Activated CD4-positive, alpha-beta T cell treated with anti-CD3 and anti-CD28 coated beads, Interleukin-10, Interleukin-2, amounts not matched to agents 100 ng/mL and 50 ng/mL, durations not matched to agents 16 hours and 8 hours (primary cell): ENCODE measurements around the gene CCDC200.
"Not testable (repeated sequence)": the region's sequence is repeated elsewhere in the genome, so short reads cannot be mapped to it uniquely, and the experiment has no call there.

Experiments
- DNase-seq: peaks from one replicate; pipeline ENCODE4 v3.0.0-alpha.2; 2020

Gene CCDC200

DNA sequence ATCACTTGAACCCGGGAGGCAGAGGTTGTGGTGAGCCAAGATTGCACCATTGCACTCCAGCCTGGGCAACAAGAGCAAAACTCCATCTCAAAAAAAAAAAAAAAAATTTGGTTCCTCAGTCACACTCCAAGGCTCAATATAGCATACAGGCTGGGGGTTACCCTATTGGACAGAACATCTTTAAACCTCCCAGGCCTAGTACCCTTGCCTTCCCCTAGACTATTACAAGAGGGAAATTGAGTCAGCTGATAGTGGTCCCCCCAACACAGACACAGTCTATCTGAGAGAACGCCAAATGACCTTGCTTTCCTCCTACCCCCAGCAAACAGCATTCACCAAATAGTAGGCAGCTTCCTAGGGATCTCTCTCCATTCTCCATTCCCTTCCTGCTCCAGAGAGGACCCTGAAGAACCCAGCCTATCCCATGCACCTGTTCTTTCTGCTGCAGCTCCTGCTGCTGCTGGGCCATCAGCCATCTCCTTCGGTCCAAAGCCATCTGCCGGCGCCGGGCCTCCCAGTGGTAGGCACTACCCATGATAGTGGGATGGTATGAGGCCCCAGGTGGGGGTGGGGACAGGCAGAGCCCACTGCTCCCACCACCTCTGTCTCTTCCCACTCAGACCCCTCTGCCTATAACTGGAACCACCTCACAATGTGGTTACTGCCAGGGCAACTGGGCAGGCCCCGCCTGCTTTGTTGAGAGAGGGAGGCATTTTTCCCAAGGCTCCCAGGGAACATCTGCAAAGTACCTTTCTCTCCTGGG, at the start of gene CCDC200:
CCDC200 (minus strand) TSS at position 604 of the 763 bp plus-strand sequence; CDS start at position 535, 69 bp downstream.
- DNase-seq, result not testable (repeated sequence)

DNA sequence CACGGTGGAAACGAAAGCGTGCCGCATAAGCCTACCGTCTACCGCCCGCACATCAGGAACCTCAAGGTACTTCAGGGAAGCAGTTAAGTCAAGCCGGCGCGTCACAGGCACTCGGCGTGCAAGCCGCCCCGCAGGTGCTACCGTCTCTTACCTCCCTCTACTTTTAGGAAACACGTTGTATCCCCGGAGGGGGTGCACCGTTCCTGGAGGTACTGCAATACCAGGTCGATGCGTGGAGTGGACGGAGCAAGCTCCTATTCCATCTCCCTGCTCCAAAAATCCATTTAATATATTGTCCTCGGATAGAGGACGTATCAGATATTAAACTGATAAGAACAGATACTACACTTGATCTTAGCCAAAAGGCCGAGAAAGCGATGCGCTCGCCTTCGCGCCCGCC, 44.5 kb upstream of the CCDC200 start:
- DNase-seq, result not testable (repeated sequence)

DNA sequence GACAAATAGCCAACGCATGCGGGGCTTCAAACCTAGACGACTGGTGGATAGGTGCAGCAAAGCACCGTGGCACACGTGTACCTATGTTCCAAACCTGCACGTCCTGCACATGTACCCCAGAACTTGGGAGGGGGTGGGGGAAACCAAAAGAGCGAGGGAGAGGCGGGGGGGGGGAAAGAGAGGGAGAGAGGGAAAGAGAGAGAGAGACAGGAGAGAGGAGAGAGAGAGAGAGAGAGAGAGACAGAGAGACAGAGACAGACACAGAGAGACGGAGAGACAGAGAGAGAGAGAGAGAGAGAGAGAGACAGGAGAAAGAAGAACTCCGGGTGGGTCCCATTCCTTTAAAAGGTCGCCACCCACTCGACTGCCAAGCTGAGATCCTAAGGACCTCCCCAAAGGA, 44.1 kb upstream of the CCDC200 start:
- peak; percentile 84 for DNase-seq

DNA sequence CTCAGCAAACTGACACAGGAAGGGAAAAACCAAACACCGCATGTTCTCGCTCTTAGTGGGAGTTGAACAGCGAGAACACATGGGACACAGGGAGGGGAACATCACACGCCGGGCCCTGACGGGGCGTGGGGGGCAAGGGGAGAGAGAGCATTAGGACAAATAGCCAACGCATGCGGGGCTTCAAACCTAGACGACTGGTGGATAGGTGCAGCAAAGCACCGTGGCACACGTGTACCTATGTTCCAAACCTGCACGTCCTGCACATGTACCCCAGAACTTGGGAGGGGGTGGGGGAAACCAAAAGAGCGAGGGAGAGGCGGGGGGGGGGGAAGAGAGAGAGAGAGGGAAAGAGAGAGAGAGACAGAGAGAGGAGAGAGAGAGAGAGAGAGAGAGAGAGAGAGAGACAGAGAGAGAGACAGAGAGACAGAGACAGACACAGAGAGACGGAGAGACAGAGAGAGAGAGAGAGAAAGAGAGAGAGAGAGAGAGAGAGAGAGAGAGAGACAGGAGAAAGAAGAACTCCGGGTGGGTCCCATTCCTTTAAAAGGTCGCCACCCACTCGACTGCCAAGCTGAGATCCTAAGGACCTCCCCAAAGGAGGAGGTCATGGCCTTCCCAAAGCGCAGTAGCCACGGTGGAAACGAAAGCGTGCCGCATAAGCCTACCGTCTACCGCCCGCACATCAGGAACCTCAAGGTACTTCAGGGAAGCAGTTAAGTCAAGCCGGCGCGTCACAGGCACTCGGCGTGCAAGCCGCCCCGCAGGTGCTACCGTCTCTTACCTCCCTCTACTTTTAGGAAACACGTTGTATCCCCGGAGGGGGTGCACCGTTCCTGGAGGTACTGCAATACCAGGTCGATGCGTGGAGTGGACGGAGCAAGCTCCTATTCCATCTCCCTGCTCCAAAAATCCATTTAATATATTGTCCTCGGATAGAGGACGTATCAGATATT, 42.4 kb upstream of the CCDC200 start:
- not testable (repeated sequence) for DNase-seq

DNA sequence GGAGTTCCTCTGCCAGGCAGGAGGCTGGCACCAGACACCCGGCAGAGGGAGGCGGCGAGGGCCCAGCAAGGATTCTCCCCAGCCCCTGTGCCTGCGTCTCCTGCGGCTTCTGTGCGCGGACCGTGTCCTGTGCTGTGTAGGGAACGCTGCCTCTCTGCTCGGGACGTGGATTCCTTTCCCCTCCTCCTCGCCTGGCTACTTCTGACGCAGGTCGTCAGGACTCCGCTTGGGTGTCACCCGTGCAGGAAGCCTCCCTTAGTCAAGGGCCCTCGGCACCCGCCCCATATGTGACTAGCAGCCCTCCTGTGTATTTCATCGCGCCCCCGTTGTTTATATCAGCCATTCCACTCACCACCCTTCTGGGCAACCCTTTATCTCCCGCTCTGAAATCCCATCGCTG, 18.0 kb upstream of the CCDC200 start:
- not testable (repeated sequence) for DNase-seq

DNA sequence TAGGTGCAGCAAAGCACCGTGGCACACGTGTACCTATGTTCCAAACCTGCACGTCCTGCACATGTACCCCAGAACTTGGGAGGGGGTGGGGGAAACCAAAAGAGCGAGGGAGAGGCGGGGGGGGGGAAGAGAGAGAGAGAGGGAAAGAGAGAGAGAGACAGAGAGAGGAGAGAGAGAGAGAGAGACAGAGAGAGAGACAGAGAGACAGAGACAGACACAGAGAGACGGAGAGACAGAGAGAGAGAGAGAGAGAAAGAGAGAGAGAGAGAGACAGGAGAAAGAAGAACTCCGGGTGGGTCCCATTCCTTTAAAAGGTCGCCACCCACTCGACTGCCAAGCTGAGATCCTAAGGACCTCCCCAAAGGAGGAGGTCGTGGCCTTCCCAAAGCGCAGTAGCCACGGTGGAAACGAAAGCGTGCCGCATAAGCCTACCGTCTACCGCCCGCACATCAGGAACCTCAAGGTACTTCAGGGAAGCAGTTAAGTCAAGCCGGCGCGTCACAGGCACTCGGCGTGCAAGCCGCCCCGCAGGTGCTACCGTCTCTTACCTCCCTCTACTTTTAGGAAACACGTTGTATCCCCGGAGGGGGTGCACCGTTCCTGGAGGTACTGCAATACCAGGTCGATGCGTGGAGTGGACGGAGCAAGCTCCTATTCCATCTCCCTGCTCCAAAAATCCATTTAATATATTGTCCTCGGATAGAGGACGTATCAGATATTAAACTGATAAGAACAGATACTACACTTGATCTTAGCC, 12.4 kb upstream of the CCDC200 start:
- not testable (repeated sequence) for DNase-seq

DNA sequence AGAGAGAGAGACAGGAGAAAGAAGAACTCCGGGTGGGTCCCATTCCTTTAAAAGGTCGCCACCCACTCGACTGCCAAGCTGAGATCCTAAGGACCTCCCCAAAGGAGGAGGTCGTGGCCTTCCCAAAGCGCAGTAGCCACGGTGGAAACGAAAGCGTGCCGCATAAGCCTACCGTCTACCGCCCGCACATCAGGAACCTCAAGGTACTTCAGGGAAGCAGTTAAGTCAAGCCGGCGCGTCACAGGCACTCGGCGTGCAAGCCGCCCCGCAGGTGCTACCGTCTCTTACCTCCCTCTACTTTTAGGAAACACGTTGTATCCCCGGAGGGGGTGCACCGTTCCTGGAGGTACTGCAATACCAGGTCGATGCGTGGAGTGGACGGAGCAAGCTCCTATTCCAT, 11.2 kb upstream of the CCDC200 start:
- not testable (repeated sequence) for DNase-seq

DNA sequence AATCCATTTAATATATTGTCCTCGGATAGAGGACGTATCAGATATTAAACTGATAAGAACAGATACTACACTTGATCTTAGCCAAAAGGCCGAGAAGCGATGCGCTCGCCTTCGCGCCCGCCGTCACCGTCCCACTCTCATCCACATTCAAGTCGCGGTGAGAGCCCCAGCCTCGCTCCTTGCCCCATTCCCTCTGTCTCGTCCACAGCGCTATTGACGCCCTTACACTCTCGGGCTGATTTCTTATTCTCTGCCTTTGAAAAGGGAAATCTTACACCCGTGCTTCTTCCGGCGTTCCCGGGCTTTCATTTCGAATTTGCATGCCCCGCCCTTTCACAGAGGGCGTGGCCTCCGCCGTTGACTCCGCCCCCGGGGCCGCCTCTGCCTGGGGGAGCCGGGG, 5.5 kb upstream of the CCDC200 start, which contains the start of gene RNU2-1:
RNU2-1 (minus strand) TSS at position 101 of the 400 bp plus-strand sequence.
- DNase-seq, result not testable (repeated sequence)

DNA sequence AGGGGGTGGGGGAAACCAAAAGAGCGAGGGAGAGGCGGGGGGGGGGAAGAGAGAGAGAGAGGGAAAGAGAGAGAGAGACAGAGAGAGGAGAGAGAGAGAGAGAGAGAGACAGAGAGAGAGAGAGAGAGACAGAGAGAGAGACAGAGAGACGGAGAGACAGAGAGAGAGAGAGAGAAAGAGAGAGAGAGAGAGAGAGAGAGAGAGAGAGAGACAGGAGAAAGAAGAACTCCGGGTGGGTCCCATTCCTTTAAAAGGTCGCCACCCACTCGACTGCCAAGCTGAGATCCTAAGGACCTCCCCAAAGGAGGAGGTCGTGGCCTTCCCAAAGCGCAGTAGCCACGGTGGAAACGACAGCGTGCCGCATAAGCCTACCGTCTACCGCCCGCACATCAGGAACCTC, 4.8 kb upstream of the CCDC200 start:
- peak; percentile 54 for DNase-seq

DNA sequence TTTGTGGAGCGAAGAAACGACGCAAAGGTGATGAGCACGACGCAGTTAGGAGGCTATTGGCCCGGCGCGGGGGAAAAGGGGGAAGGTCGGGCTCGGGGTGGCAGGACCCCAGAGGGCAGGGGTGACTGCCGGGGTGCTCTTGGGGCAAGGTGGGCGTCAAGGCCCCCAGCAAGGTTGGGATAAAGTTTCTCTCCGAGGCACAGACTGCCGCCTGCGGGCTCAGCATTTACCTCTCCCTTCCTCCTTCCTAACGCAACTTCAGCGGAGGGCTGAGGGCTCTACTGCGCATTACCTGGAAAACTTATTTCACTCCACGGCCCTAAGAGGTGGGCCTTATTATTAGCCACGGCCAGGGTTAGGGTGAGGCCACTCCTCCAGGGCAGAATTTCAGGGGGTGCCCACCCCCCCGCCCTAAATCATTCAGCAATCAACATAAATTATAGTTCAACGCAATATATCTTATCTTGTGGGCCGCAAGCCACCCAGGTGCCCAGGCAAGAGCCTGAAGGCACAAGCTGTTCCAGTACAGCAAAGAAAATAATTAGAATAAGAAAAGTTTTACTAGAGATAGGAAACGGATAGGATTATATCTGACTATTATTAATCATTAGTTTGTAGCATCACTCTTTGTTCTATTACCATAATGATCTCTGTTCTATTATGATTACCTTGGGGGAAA, 3.7 kb upstream of the CCDC200 start:
- DNase-seq, result peak; percentile 30

DNA sequence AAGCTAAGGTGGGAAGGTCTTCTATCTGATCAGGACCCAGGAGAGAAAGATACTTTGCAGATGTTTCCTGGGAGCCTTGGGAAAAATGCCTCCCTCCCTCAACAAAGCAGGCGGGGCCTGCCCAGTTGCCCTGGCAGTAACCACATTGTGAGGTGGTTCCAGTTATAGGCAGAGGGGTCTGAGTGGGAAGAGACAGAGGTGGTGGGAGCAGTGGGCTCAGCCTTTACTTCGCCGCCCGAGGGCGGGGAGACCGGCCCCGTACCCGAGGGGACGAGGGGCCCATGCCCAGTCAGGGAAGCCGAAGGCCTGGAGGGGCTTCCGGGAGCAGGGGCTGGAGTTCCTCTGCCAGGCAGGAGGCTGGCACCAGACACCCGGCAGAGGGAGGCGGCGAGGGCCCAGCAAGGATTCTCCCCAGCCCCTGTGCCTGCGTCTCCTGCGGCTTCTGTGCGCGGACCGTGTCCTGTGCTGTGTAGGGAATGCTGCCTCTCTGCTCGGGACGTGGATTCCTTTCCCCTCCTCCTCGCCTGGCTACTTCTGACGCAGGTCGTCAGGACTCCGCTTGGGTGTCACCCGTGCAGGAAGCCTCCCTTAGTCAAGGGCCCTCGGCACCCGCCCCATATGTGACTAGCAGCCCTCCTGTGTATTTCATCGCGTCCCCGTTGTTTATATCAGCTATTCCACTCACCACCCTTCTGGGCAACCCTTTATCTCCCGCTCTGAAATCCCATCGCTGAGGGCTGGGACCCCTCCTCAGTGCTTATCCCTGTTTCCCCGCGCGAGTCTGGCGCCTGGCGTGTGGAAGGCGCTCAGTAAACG, 3.0 kb upstream of the CCDC200 start:
- DNase-seq, result not testable (repeated sequence)

DNA sequence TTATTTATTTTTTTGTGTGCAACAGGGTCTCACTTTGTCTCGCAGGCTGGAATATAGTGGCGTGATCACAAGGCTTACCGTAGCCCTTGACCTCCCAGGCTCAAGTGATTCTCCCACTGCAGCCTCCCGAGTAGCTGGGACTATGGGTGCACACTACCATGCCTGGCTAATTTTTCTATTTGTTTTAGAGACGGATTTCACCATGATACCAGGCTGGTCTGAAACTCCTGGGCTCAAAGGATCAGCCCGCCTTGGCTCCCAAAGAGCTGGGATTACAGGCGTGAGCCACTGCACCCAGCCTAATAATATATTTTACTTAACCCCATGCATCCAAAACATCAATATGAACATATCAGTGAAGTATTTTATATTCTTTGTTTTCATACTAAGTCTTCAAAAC, 2.0 kb downstream of the CCDC200 start:
- no peak for DNase-seq

DNA sequence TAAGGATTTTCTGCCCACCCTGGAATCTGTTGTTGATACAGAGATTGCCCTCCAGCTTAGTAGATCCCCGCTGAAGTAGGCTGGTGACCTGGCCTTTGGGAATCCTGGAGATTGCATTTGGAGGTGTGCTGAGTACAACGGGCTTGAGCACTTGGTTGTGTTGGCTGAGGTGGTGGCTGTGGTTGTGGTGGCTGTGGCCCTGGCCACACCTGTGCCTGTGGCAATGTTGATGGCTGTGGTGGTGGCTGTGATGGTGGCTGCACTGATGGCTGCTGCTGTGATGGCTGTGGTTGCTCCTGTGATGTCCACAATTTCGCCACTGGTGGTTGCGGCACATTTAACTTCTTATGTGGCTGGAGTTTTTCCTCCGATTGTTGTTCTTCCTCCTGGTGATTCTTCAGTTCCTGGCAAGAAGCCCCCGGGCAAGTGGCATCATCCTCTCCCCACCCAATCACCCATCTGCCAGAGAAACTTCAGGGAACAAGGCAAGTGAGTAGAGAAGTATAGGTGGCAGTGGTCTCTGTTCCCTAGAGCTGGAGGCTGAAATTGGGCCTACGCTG, 4.2 kb downstream of the CCDC200 start:
- no peak for DNase-seq

DNA sequence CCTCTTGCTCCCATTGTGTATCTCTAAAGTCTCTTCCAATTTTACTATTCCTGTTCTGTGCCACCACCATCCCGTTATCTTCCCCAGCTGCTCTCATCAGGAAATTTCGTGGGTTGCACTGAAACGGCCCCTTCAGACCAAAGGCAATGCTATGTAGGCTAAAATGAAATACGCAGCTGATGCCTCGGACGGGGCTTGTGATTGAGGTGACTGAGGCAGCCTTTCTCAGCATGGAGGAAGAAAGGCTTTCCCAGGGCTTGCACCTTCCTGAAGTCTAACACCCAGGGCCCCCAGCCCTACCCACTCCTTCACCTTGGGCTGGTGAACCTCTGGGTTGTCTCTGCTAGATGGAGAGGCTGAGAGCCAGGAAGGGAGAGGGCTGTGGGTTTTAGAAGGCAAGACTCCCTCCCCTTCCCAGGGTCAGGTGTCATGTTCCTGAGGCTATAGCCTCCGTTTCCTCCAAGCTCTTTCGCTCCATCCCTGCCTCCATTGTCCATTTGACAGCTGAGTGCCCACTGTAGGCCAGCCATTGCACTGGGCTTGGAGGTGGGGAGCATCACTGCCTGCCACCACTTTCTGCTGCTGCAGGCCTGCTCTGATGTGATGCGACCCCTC, 7.8 kb downstream of the CCDC200 start:
- DNase-seq, result no peak

DNA sequence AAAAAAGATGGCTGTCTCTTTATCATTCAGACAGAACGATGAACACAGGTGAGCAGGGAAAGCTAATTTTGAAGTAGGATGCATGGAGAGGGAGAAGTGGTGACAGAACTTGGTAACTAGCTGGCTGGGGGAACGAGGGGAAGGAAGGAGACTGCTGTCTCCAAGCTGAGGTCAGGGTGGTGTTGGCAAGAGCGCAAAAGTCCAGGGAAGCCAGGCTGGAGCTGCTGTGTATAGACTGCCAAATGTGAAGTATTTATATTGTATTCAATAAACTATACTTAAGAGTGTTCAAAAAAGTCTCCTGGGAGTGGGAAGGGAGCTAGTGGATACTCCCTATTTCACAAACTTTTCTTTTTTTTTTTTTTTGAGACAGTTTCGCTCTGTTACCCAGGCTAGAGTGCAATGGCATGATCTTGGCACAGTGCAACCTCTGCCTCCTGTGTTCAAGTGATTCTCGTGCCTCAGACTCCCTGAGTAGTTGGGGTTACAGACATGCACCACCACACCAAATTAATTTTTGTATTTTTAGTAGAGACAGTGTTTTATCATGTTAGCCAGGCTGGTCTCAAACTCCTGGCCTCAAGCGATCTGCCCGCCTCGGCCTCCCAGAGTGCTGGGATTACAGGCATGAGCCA, 8.6 kb downstream of the CCDC200 start:
- DNase-seq, result no peak

DNA sequence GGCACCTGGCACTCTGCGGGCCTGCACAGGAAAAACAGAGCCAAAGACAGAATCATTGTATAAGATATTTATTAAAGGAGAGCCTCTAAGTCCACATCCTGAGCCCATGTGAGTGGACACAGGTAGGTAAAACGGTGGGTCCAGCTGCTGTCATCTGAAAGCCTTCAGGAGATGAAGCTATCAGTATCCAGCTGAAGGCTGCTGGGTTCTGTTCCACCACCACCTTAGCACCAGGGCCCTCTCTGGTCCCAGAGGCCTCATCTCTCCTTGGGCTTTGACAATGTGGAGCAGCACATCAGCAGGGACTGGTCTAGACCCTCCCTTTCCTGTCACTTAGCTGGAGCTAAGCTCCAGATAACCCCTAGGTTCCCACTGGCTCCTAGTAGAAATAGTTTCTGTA, 9.4 kb downstream of the CCDC200 start:
- DNase-seq, result no peak

DNA sequence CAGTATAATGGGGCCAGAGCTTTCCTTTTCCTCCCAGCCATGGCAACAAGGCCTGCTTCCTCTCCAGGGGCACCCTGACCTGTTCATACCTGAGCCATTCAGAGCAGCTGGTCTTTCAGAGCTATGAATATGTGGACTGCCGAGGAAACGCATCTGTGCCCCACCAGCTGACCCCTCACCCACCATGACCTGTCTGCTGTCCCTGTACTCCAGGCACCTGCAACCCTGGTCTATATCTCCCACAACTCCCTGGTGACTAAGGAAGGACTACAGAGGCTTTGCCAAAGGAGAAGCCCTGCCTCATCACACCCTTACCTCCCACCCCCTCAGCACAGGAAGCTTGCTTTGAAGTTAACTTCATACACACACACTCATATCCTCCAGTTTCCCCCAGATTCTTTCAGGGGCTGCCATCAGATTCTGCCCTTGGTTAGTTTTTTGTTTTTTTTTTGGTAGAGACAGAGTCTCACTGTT, 10.8 kb downstream of the CCDC200 start:
- DNase-seq, result no peak

DNA sequence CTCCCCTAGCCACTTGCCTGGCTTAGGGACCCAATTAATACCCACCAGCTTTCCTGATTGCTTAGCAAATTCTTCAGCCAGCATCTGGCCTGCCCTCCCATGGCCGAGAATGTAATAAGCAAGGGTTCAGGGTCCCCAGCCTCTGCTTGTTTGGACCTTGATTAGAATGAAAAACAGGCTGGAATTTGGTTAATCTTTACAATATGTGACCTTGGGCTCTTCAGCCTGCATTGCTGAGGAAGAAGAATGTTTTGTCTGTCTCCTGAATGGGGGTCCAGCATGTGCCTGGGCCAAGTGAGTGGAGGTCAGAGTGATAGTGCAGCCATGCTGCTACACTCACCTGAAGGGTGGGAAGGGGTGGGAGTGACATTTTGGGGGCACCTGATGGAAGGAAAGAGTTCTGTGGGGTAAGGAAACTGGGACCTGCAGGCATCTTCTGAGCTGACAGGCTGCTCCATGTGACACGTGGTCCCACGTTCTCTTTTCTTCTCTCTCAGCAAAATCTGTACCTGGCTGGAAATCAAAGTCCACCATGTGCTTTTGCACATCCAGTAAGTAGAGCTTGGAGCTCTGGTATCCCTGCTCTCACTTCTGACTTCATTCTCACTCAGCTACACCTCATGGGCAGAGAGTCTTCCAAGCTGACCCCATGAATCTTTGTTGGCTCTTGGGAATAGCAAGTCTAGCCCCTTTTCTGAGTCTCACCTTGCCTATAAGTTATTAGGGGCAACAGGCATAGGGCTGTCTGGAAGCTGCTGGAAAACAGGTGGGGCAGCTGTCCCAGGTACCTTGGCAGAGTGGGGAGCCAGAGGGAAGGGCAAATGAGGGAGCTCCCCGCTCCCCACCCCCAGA, 11.4 kb downstream of the CCDC200 start:
- DNase-seq, result no peak

DNA sequence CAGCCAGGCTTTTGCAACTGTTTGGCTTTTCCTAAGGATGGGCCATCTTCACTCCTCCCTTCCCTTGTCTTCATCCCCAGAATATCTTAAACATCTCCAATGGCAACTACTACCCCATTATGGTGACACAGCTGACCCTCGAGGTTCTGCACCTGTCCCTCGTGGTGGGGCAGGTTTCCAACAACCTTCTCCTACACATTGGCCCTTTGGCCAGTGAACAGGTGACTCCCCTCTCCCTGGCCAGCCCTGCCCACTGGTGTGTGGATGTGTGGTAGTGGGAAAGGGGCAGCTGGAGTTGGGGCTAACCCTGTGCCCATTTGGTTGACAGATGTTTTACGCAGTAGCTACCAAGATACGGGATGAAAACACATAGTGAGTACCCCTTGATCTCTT, 12.1 kb downstream of the CCDC200 start:
- DNase-seq, result no peak
